Measurements from ENCODE around the gene CABCOCO1.
"Not testable (repeated sequence)": the region's sequence is repeated elsewhere in the genome, so short reads cannot be mapped to it uniquely, and the experiment has no call there.

Gene CABCOCO1

DNA sequence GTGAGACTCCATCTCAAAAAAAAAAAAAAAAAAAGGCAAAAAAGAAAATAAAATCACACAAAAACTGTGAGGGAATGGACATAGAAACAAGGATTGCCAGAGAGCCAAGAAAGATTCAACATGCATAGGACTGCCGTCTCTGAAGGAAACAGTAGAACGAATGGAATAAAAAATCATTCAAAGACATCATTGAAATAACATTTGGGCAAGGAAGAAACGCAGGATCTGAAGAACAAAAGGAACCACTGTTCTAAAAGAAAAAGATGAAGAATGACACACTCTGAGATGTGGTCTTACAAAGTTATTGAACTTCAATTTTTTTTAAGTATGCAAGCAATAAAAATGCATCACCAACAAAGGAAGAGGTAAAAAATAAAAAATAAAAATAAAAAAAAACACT is 57.2 kb downstream of the CABCOCO1 start:
- DNase-seq (ENCODE audit: low spot score): no peak

DNA sequence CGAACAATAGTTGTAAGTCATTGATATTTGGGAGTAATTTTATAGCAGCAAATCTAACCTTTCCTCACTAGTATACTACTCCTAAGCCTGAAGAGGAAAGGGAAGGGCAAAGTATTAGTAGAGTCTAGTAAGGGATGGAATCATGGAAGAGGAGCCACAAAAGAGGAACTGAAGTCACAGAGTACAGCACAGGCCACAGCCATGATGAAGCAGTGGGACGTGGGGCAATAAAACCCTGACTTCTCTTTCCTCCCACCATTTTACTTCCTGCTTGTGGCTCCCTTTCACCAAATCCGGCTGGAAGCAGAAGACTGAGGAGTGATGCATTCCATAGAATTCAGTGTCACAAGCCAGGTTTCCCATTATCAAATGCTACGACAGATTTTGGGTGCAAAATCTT is 58.7 kb downstream of the CABCOCO1 start:
- DNase-seq (ENCODE audit: low spot score): no peak

GRCh38 chr10:61725221-61725620 is 62.5 kb downstream of the CABCOCO1 start:
- DNase-seq (ENCODE audit: low spot score): not testable (repeated sequence)

DNA sequence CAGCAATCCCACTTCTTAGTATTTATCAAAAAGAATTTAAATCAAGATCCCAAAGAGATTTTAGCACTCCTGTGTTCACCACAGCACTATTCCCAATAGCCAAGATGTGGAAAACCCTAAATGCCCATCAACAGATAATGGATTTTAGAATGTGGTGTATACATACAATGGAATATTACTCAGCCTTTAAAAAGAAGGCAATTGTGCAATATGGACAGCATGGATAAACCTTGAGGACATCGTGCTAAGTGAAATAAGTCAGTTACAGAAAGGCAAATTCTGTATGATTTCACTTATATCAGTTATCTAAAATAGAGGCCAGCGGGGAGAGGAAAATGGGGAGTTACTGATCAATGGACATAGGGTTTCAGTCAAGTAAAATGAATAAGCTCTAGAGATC is 66.9 kb downstream of the CABCOCO1 start:
- no peak for DNase-seq (ENCODE audit: low spot score)

- no peak for DNase-seq (ENCODE audit: low spot score)
These were observed 67.9 kb downstream of the CABCOCO1 start for GRCh38 chr10:61730671-61731070.

- no peak for DNase-seq (ENCODE audit: low spot score)
These were observed 68.9 kb downstream of the CABCOCO1 start for GRCh38 chr10:61731638-61732037.

DNA sequence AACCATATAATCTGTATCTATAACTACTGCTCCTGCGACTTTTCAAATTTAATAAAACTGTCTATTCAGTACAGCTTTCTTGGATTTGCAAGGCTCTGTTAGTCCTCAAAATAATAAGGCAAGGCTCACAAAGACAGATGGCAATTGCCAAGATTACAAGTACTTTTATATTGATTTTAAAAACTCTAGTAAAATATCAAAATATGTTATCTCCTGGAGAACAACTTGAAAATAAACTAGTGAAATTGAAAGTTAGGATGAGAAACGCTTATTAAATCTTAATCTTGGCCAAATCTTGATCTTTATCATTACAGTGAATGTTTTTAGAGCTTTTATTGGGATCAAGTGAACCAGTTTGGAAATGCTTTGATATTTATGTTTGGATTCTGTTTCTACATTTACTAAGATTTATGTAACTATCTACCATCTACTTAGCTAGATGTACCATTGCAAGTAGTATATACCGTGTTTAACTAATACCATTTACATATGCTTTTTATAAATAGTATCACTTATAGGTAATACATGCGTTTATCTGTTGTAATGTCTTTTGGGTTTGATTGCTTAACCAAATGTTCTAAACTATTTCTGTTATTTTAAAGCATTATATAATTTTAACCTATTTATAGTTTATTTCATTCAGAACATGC is 70.0 kb downstream of the CABCOCO1 start:
- no peak for DNase-seq (ENCODE audit: low spot score)

DNA sequence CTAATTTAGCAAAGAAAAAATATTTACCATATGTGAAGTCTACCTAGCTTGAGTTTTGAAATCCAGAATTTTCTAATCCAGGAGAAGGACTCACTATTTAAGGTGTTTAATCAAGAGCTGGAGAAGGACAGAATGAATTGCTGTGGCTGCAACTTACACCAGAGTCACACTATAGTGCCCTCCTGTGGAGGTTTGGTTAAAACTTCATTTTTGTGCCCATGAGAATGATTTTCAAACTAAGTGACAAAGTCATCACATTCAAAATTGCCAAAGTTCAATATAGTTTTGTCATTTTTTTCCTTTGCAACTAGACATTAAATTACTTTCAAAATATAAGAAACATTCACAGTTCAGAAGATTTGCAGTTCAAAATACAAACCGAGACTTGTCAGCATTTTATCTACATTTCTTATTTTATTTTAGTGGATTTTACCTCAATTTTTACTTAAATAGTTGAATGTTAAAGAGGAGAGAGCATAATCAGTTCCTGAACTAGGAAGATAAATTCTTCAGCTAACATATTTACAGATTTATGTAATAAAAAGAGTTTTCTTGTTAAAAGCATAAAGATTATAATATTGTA is 70.7 kb downstream of the CABCOCO1 start:
- peak; percentile 53 for DNase-seq (ENCODE audit: low spot score)

- no peak for DNase-seq (ENCODE audit: low spot score)
These were observed 73.2 kb downstream of the CABCOCO1 start for GRCh38 chr10:61735882-61736281.

GRCh38 chr10:61737455-61737854 is 74.7 kb downstream of the CABCOCO1 start:
- not testable (repeated sequence) for DNase-seq (ENCODE audit: low spot score)

DNA sequence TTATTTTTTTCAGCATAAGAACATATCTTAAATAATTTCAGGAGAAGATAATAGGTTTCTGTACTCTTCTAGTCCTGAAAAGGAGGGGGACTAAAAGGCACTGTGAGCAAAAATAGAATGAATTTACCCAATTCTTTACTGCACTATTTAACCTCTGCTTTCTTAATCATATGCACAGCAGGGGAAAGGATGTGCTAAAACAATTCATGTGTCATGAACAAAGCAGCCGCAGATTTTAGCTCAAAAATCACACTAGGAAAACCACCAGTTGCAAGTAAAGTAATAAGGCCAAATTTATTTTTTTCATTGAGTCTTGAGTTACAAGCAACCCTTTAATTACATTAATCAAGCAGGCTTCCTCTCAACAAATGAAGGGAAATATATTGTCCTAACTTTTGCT is 80.1 kb downstream of the CABCOCO1 start:
- no peak for DNase-seq (ENCODE audit: low spot score)

DNA sequence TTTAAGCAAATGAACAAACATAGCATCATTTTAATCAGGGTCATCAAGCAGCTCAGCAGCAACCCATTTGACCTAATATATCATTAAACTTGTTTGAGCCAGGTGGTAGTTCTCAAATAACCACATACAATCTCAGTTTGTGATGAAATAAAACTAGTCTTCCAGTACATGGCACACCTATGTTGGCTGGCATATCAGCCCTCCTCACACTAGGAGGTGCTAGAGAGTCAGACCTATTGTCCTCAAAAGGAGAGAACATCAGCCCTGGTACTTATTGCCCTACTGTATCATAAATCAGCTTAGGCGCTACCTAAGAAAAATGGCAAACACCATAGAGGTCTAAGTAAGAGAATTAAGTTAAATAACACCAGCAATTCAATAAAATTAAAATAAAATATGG is 81.7 kb downstream of the CABCOCO1 start:
- DNase-seq (ENCODE audit: low spot score): no peak

- DNase-seq (ENCODE audit: low spot score): no peak
These were observed 83.6 kb downstream of the CABCOCO1 start for GRCh38 chr10:61746377-61746776.

- DNase-seq (ENCODE audit: low spot score): no peak
These were observed 84.6 kb downstream of the CABCOCO1 start for GRCh38 chr10:61747307-61747706.

GRCh38 chr10:61749291-61749690 is 86.6 kb downstream of the CABCOCO1 start:
- no peak for DNase-seq (ENCODE audit: low spot score)

DNA sequence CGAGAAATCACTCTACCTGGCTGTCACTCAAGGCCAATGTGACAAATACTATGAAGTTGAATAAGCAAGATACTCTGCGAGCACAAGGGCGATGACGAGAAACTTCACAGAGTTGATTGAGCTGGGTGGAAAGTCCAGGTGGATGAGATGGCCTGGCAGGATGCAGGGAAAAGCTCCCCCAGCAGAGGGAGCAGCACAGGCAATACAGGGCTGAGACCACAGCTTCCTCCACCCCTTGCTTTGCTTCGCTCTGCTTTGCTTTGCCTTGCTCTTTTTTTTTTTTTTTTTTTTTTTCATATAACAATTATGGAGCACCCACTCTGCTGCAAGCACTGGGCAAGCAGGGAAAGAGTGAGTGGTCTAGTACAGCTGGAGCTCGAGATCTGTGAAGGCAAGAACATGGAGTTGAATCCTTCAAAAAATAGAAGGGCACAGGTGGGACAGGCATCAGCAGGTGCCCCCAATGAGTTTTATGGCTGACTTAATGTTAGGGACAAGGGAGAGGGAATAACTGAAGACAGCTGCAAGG is 88.3 kb downstream of the CABCOCO1 start:
- peak; percentile 46 for DNase-seq (ENCODE audit: low spot score)

GRCh38 chr10:61751599-61751998 is 88.9 kb downstream of the CABCOCO1 start:
- no peak for DNase-seq (ENCODE audit: low spot score)

DNA sequence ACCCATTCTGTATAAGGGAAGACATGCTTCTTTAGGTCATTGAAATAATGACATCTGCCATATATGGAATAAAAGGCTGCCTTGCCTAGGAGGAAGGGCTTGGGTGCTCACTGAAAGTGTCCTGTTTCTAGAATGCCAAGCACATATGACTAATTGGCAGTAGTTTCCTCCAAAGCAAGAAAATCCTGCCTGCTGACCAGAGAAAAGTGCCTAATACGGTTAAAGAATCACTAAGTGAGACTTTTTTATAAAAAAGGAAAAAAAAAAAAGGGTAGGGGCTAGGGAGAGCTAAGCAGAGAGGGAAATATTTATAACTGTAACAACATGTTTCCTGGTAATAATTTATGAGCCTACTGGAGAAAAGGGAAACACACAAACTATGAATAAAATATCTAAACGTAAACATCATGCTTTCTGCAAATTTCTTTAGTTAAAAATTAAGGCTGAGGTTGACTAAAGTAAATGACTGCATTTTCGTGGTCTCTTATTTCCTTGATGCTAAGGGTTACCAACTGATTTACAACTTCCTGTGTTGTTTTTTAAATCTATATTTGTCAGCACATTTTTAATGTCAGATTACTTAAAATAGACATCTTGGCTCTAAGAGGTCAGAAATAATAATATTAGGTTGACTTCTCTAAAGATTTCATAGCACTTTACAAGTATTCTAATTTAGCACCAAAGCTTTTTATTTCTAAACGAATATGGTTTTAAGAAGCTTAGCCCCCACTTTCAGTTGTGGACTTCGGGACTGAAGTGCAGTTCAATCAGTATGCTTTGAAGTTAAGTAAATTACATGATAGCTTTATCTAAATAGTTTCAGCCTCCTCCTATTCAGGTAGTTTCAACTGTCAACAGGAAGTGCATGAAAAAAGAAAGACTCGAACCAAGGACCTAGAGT is 89.6 kb downstream of the CABCOCO1 start:
- DNase-seq (ENCODE audit: low spot score): peak; percentile 3

GRCh38 chr10:61753453-61753852 is 90.7 kb downstream of the CABCOCO1 start:
- no peak for DNase-seq (ENCODE audit: low spot score)

- DNase-seq (ENCODE audit: low spot score): no peak
These were observed 92.1 kb downstream of the CABCOCO1 start for GRCh38 chr10:61754587-61755550.

GRCh38 chr10:61757001-61757400 is 94.3 kb downstream of the CABCOCO1 start:
- no peak for DNase-seq (ENCODE audit: low spot score)

Measured in RKO (cell line).